ENCODE data around the gene IHH.

DNA sequence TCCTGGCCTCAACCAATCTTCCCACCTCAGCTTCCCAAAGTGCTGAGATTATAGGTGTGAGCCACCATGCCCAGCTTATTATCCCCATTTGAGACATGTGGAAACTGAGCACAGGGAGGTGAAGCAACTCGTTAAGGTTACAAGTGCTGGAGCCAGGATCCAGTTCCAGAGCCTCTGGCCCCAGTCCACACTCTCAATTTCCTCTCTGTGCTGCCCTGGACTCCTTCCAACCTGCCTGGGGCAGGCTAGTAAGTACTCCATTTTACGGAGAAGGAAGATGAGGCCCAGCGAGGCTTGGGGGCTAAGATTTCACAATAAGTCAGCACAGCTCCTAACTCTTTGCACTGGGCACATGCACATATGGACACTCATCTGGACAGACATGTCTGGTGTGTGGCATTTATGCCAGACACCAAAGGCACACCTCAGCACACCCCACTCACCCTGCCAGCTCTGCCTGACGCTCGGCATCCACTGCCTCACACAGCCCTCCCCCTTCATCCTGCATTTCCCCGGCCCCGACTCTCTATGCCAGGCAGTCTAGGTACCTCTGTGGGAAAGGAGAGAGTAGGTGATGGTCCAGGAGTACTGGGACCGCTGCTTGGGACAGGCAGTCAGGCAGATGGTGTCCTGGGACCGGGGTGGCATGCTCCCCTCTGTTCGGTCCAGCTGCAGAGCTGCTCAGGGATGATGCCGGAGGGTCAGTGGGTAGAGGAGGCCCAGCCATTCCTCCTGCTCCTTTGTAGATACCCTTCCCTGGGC lies 39.9 kb downstream of the IHH start:
- TF ChIP-seq, protein P1, sequence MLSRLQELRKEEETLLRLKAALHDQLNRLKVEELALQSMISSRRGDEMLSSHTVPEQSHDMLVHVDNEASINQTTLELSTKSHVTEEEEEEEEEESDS (CRISPR knock-in tag; IDR thresholded peaks at IDR 0.05): no peak
- no peak for TF ChIP-seq POLR2A (conservative IDR thresholded peaks at IDR 0.05)
- no peak for TF ChIP-seq FUS (optimal IDR thresholded peaks at IDR 0.05; ENCODE audit: low read depth, low read length)
- TF ChIP-seq SP2 (IDR thresholded peaks at IDR 0.05; ENCODE audit: extremely low read depth, low read depth, low read length, poor library complexity, severe bottlenecking): no peak
- TF ChIP-seq, protein P2, sequence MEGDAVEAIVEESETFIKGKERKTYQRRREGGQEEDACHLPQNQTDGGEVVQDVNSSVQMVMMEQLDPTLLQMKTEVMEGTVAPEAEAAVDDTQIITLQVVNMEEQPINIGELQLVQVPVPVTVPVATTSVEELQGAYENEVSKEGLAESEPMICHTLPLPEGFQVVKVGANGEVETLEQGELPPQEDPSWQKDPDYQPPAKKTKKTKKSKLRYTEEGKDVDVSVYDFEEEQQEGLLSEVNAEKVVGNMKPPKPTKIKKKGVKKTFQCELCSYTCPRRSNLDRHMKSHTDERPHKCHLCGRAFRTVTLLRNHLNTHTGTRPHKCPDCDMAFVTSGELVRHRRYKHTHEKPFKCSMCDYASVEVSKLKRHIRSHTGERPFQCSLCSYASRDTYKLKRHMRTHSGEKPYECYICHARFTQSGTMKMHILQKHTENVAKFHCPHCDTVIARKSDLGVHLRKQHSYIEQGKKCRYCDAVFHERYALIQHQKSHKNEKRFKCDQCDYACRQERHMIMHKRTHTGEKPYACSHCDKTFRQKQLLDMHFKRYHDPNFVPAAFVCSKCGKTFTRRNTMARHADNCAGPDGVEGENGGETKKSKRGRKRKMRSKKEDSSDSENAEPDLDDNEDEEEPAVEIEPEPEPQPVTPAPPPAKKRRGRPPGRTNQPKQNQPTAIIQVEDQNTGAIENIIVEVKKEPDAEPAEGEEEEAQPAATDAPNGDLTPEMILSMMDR (IDR thresholded peaks at IDR 0.05 in 2 of 3, conservative IDR thresholded peaks at IDR 0.05 in 1 of 3; ENCODE audit: insufficient read depth in 2 of 3, low read depth in 1 of 3, low read length in 3 of 3): no peak
- TF ChIP-seq, protein P3, sequence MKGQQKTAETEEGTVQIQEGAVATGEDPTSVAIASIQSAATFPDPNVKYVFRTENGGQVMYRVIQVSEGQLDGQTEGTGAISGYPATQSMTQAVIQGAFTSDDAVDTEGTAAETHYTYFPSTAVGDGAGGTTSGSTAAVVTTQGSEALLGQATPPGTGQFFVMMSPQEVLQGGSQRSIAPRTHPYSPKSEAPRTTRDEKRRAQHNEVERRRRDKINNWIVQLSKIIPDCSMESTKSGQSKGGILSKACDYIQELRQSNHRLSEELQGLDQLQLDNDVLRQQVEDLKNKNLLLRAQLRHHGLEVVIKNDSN (CRISPR knock-in tag; IDR thresholded peaks at IDR 0.05): no peak
- no peak for TF ChIP-seq TAF1 (IDR thresholded peaks at IDR 0.05; ENCODE audit: control insufficient read depth, extremely low read depth, insufficient read depth, low read length, severe bottlenecking)
- TF ChIP-seq ZBTB17 (CRISPR knock-in tag; IDR thresholded peaks at IDR 0.05): no peak
- TF ChIP-seq FOXK2 (conservative IDR thresholded peaks at IDR 0.05 in 1 of 2, IDR thresholded peaks at IDR 0.05 in 1 of 2; ENCODE audit: low read depth in 2 of 2): no peak
- TF ChIP-seq, protein P4, sequence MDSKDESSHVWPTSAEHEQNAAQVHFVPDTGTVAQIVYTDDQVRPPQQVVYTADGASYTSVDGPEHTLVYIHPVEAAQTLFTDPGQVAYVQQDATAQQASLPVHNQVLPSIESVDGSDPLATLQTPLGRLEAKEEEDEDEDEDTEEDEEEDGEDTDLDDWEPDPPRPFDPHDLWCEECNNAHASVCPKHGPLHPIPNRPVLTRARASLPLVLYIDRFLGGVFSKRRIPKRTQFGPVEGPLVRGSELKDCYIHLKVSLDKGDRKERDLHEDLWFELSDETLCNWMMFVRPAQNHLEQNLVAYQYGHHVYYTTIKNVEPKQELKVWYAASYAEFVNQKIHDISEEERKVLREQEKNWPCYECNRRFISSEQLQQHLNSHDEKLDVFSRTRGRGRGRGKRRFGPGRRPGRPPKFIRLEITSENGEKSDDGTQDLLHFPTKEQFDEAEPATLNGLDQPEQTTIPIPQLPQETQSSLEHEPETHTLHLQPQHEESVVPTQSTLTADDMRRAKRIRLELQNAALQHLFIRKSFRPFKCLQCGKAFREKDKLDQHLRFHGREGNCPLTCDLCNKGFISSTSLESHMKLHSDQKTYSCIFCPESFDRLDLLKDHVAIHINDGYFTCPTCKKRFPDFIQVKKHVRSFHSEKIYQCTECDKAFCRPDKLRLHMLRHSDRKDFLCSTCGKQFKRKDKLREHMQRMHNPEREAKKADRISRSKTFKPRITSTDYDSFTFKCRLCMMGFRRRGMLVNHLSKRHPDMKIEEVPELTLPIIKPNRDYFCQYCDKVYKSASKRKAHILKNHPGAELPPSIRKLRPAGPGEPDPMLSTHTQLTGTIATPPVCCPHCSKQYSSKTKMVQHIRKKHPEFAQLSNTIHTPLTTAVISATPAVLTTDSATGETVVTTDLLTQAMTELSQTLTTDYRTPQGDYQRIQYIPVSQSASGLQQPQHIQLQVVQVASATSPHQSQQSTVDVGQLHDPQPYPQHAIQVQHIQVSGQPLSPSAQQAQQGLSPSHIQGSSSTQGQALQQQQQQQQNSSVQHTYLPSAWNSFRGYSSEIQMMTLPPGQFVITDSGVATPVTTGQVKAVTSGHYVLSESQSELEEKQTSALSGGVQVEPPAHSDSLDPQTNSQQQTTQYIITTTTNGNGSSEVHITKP (IDR thresholded peaks at IDR 0.05; ENCODE audit: partially characterized antibody): no peak
- no peak for TF ChIP-seq MAFK (IDR thresholded peaks at IDR 0.05; ENCODE audit: low read length)
- TF ChIP-seq, protein P5, sequence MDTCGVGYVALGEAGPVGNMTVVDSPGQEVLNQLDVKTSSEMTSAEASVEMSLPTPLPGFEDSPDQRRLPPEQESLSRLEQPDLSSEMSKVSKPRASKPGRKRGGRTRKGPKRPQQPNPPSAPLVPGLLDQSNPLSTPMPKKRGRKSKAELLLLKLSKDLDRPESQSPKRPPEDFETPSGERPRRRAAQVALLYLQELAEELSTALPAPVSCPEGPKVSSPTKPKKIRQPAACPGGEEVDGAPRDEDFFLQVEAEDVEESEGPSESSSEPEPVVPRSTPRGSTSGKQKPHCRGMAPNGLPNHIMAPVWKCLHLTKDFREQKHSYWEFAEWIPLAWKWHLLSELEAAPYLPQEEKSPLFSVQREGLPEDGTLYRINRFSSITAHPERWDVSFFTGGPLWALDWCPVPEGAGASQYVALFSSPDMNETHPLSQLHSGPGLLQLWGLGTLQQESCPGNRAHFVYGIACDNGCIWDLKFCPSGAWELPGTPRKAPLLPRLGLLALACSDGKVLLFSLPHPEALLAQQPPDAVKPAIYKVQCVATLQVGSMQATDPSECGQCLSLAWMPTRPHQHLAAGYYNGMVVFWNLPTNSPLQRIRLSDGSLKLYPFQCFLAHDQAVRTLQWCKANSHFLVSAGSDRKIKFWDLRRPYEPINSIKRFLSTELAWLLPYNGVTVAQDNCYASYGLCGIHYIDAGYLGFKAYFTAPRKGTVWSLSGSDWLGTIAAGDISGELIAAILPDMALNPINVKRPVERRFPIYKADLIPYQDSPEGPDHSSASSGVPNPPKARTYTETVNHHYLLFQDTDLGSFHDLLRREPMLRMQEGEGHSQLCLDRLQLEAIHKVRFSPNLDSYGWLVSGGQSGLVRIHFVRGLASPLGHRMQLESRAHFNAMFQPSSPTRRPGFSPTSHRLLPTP (IDR thresholded peaks at IDR 0.05; ENCODE audit: borderline replicate concordance, extremely low read depth, insufficient read length): no peak
- no peak for TF ChIP-seq ZNF175 (CRISPR knock-in tag; IDR thresholded peaks at IDR 0.05; ENCODE audit: low read depth)
- no peak for TF ChIP-seq SIRT6 (IDR thresholded peaks at IDR 0.05; ENCODE audit: low read depth, low read length)
